Hematopoietic multipotent progenitor cell treated with erythropoietin and hydrocortisone succinate and interleukin-3 and kit ligand, for 4 days (in vitro differentiated cells): ENCODE data around the gene ZNF107.
"Not testable (repeated sequence)": the region's sequence is repeated elsewhere in the genome, so short reads cannot be mapped to it uniquely, and the experiment has no call there.

Experiments used
- DNase-seq: peaks from one replicate; pipeline ENCODE4 v3.0.0-alpha.2; 2015

ZNF107 gene

DNA sequence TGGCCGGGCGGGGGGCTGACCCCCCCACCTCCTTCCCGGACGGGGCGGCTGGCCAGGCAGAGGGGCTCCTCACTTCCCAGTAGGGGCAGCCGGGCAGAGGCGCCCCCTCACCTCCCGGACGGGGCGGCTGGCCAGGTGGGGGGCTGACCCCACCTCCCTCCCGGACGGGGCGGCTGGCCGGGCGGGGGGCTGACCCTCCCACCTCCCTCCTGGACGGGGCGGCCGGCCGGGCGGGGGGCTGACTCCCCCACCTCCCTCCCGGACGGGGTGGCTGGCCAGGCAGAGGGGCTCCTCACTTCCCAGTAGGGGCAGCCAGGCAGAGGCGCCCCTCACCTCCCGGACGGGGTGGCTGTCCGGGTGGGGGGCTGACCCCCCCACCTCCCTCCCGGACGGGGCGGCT lies 72.5 kb downstream of the ZNF107 start:
- DNase-seq = not testable (repeated sequence)

- not testable (repeated sequence) for DNase-seq
These were observed 73.0 kb downstream of the ZNF107 start for GRCh38 chr7:64738953-64739352.

GRCh38 chr7:64744680-64745079 lies 78.7 kb downstream of the ZNF107 start:
- no peak for DNase-seq

GRCh38 chr7:64747802-64748201 lies 81.9 kb downstream of the ZNF107 start:
- no peak for DNase-seq

- no peak for DNase-seq
These were observed 87.1 kb downstream of the ZNF107 start for GRCh38 chr7:64753032-64753431.

DNA sequence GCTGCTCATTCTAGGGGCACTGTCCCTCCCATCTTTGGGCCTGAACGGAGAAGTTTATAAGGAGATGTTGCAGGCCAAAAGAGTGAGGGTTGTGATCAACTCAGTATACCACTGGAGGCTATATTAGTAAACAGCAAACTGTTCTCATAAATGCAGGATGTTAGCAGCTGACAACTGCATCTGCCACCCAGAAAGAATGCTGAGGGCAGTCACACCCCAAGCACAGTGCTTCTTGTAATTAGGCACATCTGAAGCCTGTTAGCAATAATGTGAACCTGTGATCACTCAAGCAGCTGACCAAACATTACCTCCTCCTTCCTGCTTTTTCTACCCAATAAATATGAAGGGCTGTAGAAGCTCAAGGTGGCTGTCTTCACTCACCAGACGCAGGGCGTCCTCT lies 89.9 kb downstream of the ZNF107 start:
- DNase-seq = no peak

- DNase-seq = no peak
These were observed 92.2 kb downstream of the ZNF107 start for GRCh38 chr7:64758151-64758550.
